ENCODE measurements around the gene ASB2.

The ASB2 gene

DNA sequence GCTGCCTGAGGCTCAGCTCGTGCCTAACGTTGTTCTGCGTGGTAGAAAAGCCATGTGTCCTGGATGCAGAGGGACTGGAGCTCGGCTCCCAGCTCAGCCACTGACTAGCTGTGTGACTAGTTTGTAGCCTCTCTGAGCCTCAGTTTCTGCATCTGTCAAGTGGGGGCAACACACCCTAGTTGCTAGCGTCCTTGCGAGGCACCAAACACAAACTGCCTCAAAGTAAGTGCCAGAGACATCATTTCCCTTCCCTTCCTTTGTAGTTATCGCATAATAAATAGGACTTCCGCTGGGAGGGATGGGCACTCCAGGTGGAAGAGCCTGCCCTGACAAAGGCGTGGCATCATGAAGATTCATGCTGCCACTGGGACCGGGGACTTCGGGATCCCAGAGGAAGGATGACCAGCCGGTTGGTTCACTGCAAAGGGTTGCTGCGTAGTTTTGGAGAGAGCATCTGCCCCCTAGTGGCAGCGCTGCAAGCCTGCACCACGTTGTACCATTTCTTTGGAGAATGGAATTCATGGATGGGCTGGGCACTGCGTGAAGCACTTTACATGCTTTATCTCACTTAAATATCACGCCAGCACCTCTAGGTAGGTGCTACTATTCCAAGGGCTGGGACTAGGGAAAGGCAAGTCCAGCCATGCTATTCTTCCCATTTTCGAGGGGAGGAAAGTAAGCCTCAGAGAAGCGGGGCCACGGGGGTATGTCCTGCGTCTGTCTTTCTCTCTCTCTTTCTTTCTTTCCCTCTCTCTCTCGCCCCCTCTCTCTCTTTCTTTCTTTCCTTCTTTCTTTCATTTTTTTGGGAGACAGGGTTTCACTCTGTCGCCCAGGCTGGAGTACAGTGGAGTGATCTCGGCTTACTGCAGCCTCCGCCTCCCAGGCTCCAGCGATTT is 25.4 kb upstream of the ASB2 start:
- H3K4me3 ChIP-seq (replicated peaks; ENCODE audit: low read depth, low read length): no peak overlapping the region
- DNase-seq (ENCODE audit: extremely low read depth, low read depth): peak; percentile 47
- TF ChIP-seq, protein P1, sequence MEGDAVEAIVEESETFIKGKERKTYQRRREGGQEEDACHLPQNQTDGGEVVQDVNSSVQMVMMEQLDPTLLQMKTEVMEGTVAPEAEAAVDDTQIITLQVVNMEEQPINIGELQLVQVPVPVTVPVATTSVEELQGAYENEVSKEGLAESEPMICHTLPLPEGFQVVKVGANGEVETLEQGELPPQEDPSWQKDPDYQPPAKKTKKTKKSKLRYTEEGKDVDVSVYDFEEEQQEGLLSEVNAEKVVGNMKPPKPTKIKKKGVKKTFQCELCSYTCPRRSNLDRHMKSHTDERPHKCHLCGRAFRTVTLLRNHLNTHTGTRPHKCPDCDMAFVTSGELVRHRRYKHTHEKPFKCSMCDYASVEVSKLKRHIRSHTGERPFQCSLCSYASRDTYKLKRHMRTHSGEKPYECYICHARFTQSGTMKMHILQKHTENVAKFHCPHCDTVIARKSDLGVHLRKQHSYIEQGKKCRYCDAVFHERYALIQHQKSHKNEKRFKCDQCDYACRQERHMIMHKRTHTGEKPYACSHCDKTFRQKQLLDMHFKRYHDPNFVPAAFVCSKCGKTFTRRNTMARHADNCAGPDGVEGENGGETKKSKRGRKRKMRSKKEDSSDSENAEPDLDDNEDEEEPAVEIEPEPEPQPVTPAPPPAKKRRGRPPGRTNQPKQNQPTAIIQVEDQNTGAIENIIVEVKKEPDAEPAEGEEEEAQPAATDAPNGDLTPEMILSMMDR (IDR thresholded peaks at IDR 0.05; ENCODE audit: low read depth, low read length, missing control alignments): peak; percentile 98

GRCh38 chr14:94001016-94001415 is 24.6 kb upstream of the ASB2 start:
- no peak overlapping the region for H3K4me3 ChIP-seq (replicated peaks; ENCODE audit: low read depth, low read length)
- TF ChIP-seq, protein P1 (IDR thresholded peaks at IDR 0.05; ENCODE audit: low read depth, low read length, missing control alignments): no peak
- no peak for DNase-seq (ENCODE audit: extremely low read depth, low read depth)

GRCh38 chr14:94000267-94000666 is 23.9 kb upstream of the ASB2 start:
- H3K4me3 ChIP-seq (replicated peaks; ENCODE audit: low read depth, low read length): no peak overlapping the region
- no peak for DNase-seq (ENCODE audit: extremely low read depth, low read depth)
- TF ChIP-seq, protein P1 (IDR thresholded peaks at IDR 0.05; ENCODE audit: low read depth, low read length, missing control alignments): no peak

- no peak overlapping the region for H3K4me3 ChIP-seq (replicated peaks; ENCODE audit: low read depth, low read length)
- DNase-seq (ENCODE audit: extremely low read depth, low read depth): no peak
- TF ChIP-seq, protein P1 (IDR thresholded peaks at IDR 0.05; ENCODE audit: low read depth, low read length, missing control alignments): no peak
Measured at GRCh38 chr14:93999573-93999972, 23.2 kb upstream of the ASB2 start.

- no peak overlapping the region for H3K4me3 ChIP-seq (replicated peaks; ENCODE audit: low read depth, low read length)
- TF ChIP-seq, protein P1 (IDR thresholded peaks at IDR 0.05; ENCODE audit: low read depth, low read length, missing control alignments): no peak
- no peak for DNase-seq (ENCODE audit: extremely low read depth, low read depth)
Measured at GRCh38 chr14:93998871-93999403, 22.6 kb upstream of the ASB2 start.

GRCh38 chr14:93997916-93998870 is 21.8 kb upstream of the ASB2 start:
- no peak for DNase-seq (ENCODE audit: extremely low read depth, low read depth)
- TF ChIP-seq, protein P1 (IDR thresholded peaks at IDR 0.05; ENCODE audit: low read depth, low read length, missing control alignments): no peak
- no peak overlapping the region for H3K4me3 ChIP-seq (replicated peaks; ENCODE audit: low read depth, low read length)

Measured in HFF-Myc (cell line).